Ramos (cell line): ENCODE data around the gene NFASC.

ENCODE experiments used
- in situ Hi-C: fragments of 300-500 bp; cut with MboI; formaldehyde crosslinking; loops from one replicate; pipeline ENCODE4 v1.14.3; 2022; ENCODE audit warnings: low sequenced_read_pairs; ENCODE audit not compliant: unreplicated experiment

NFASC gene

DNA sequence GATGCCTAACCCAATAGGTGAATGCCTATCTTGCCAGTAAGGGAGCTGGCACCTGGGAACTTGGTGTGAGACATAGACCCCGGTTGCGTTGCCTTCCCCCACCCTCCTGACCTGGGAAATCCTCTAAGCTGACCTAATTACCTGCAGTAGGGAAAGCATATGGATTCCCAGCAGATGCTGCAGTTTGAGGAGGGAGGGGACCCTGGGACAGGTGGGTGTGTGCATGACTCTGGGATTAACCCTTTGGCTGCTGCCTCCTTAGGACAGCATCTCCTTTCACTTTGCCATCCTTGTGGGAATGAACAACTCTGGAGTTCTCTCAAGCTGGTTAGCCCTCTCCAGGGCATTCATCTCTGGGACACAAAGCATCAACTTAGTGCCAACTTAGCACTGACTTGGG is 16.4 kb upstream of the NFASC start:
- in situ Hi-C loops, result no loop called here

- in situ Hi-C loops, result no loop called here
Observed at GRCh38 chr1:204858363-204858821, 12.3 kb upstream of the NFASC start.

GRCh38 chr1:204859861-204860267 is 10.8 kb upstream of the NFASC start:
- in situ Hi-C loops, result no loop called here

- in situ Hi-C loops, result no loop called here
Observed at GRCh38 chr1:204863024-204863423, 7.6 kb upstream of the NFASC start.

GRCh38 chr1:204863730-204864129 is 6.9 kb upstream of the NFASC start:
- in situ Hi-C loops, result no loop called here

DNA sequence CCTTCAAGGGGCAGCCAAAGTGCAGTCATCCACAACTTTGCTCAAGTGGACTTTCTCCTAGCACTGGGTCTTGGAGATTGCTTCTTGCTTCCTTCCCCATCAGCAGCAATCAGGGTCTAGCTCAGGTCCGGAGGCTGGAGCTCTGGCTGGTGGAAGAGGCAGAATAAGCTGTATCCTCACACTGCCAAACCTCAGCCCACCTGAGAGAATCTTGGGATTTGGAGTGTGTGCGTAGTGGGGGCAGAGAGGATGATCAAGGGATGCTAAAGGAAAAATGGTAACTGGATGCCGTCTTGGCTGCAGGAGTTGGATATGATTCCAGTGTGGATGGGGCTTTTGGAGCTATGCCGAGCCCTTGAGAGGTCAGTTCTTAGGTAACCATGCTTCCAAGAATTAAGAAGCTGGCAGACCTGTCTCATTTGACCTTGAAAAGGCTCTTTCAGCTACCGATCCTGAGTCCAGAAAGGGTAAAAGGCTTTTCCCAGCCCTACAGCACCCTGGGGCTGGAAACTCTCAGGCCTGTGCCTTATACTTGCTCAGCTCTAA is 4.5 kb upstream of the NFASC start:
- in situ Hi-C loops, result no loop called here

- in situ Hi-C loops, result no loop called here
Observed at GRCh38 chr1:204867203-204867602, 3.5 kb upstream of the NFASC start.

DNA sequence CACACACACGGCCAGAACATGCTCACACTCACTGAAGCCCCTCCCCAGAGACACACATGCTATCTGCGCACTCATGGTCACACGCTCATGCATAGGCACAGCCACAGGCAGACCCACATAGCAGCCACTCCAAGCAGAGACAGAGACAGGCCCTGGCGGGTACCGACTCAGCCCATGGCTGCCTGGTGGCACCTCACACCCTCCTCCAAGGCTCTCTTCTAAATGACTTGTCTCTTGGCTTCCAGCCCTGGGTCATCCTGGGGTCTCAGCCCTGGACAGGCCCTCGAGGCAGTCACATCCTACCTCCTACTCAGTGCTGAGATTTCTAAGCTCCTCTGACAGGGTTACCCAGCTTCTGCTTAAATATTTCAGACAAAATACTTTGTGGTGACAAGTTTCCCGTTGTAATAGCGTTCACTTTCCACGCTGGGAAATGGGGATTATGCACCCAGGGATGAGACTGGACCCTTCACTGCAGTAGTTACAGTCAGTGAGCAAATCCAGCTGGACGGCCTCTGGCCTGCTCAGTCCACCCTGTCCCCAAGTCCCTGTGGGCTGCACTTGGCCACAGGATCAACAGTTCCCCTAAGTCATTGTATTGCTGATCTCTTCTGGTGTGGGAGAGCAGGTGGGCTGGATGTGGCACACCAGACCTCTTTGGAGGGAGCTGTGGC is 2.9 kb upstream of the NFASC start:
- in situ Hi-C loops, result no loop called here

- in situ Hi-C loops, result no loop called here
Observed at GRCh38 chr1:204868340-204868700, 2.3 kb upstream of the NFASC start.

- in situ Hi-C loops, result no loop called here
Observed at GRCh38 chr1:204869097-204869496, 1.6 kb upstream of the NFASC start.

- in situ Hi-C loops, result no loop called here
Observed at GRCh38 chr1:204871405-204872037, 859 bp downstream of the NFASC start.

GRCh38 chr1:204872262-204872881 is 1.7 kb downstream of the NFASC start:
- in situ Hi-C loops, result no loop called here

GRCh38 chr1:204873176-204873575 is 2.5 kb downstream of the NFASC start:
- in situ Hi-C loops, result no loop called here

- in situ Hi-C loops, result no loop called here
Observed at GRCh38 chr1:204873714-204874113, 3.1 kb downstream of the NFASC start.

DNA sequence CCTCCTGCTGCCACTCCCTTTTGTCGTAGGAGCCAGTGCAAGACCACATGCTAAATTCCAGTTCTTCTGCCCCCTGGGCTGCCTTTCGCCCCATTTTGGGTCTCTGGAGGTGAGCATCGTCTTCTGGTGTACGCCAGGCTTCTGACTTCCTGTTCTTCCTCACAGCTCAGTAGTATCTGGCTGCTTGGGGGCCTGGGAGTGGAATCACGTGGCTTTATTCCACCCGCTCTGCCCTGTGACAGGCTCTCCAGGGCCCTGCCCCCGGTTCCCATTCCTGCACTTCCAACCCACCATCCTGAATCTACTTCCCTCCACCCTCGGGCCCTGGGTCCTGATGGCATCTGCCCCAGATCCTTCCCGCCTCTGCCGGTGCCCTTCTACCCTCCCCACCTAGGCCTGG is 3.6 kb downstream of the NFASC start:
- in situ Hi-C loops, result no loop called here

GRCh38 chr1:204875255-204875654 is 4.6 kb downstream of the NFASC start:
- in situ Hi-C loops, result no loop called here

DNA sequence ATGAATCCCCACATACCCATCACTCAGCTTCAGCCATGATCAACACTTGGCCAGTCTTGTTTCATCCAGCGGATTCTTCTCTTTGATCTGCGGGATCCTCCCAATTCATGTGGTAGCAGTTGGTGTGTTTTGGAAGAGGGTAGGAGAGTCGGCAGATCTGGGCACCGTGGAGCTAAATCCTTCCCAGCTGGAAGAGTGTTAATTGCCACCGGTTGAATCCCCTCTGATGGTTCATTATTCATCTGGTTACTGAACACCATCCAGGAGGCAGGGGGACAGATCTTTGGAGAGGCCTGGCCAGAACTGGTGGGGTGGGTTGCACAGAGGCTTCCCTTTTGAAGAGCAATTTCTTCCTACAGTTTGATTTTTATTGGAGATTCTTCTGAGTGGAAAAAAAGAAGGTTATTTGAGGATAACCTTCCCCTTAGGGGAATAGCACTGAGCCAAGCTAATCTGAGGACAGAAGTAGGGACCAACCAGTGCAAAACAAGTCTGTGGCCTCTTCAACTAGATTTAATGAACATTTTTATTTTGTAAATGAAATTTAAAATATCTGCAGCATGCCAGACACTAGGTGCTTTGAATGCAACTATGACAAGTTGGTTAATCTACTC is 8.1 kb downstream of the NFASC start:
- in situ Hi-C loops, result no loop called here

GRCh38 chr1:204879351-204879750 is 8.7 kb downstream of the NFASC start:
- in situ Hi-C loops, result no loop called here

DNA sequence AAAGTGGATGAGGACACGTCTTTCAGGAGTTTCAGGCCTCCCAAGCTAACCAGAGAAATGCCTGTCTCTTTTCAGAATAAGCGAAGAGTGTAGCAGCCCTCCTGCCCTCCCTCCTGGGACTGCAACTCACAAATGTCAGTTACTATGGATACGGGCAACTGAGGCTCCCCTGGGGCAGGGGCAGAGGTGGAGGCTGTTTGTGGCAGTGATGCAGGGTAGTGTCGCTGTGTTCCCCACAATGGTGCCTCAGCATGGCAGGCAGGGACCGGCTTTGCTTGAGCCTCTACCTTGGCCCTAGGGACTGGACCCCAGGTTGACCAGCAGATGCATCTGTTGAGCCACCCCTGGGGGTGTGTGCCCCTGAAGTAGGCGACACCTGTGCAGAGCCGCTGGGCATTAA is 10.2 kb downstream of the NFASC start:
- in situ Hi-C loops, result no loop called here

DNA sequence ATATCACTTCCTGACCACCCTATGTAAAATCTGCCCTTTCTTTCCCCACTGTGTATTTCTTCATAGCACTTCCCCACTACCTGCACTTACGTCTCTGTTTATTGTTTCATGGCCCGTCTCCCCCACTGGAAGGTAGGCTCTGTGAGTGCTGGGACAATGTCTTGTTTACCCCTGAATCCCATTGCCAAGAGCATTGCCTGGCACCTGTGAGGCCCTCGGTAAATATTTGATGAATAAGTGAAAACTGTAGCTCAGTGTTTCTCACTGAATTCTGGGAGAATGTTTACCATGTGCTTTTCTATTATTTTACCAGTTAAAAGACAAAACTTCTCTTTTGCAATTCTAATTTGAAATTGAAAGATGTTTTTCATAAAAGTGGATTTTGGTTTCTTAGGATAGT is 11.8 kb downstream of the NFASC start:
- in situ Hi-C loops, result no loop called here

DNA sequence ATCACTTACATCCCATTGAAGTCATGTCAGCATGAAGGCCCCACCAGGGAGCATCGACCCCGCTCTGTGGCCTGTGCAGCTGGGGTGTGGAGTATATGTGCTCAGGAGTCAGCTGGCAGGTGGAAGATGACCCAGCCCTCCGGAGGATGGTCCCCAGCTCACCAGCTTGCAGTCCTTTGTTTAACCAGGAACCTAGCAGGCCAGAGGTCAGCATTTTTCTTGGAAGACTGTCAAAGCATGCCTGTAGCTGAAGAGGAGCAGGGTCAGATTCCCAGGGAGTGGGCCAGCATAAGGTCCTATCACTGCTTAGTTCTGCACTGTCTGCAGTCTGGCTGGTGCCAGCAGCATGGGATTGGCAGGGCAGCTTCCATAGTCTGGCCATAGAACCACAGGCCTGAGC is 12.7 kb downstream of the NFASC start:
- in situ Hi-C loops, result no loop called here
